T47D (cell line): ENCODE measurements around the gene PROKR1.

Experiments used
- DNase-seq, 2 experiments: peaks; one replicate each; pipeline versions ENCODE4 v3.0.0 to v3.0.0-alpha.2; 2011 to 2012; ENCODE audit warnings: low read depth in 1 of 2, low spot score in 1 of 2
- JUND ChIP-seq: IDR thresholded peaks from 2 replicates; pipeline ENCODE4 v1.6.1; 2012; ENCODE audit warnings: low read depth
- in situ Hi-C: cut with HindIII; loops from 2 replicates; pipeline ENCODE4 v1.10.0; 2016; ENCODE audit warnings: low sequenced_read_pairs, low pct_unique_long_range_greater_than_20kb

Gene PROKR1

GRCh38 chr2:68689553-68690537 is 46.5 kb downstream of the PROKR1 start:
- DNase-seq: no peak

GRCh38 chr2:68690851-68691250 is 47.5 kb downstream of the PROKR1 start:
- in situ Hi-C loops: no loop called here
- TF ChIP-seq JUND: no peak
- no peak for DNase-seq

More at GRCh38 chr2:68689553-68690537, 46.5 kb downstream of the PROKR1 start:
- in situ Hi-C loops: no loop called here
- no peak for TF ChIP-seq JUND

- no peak for TF ChIP-seq JUND
- in situ Hi-C loops: no loop called here
- DNase-seq: no peak
These were observed 49.1 kb downstream of the PROKR1 start for GRCh38 chr2:68692511-68692910.

GRCh38 chr2:68693951-68694350 is 50.6 kb downstream of the PROKR1 start:
- in situ Hi-C loops: no loop called here
- TF ChIP-seq JUND: no peak
- DNase-seq: no peak

GRCh38 chr2:68695971-68696370 is 52.6 kb downstream of the PROKR1 start:
- no peak for TF ChIP-seq JUND
- no peak for DNase-seq
- in situ Hi-C loops: no loop called here

- TF ChIP-seq JUND: no peak
- in situ Hi-C loops: no loop called here
- no peak for DNase-seq
These were observed 53.2 kb downstream of the PROKR1 start for GRCh38 chr2:68696554-68696953.

GRCh38 chr2:68698567-68699377 is 55.4 kb downstream of the PROKR1 start:
- DNase-seq: no peak
- in situ Hi-C loops: no loop called here
- no peak for TF ChIP-seq JUND

- DNase-seq: no peak
- TF ChIP-seq JUND: no peak
- in situ Hi-C loops: no loop called here
These were observed 57.2 kb downstream of the PROKR1 start for GRCh38 chr2:68700560-68700959.

GRCh38 chr2:68706637-68707036 is 63.3 kb downstream of the PROKR1 start:
- in situ Hi-C loops: no loop called here
- DNase-seq: no peak
- TF ChIP-seq JUND: no peak
